ENCODE results near the gene SF3B3. TPM values are rescaled to one million over a fixed set of nuclear protein-coding genes. Genes with fewer than 3 reads are reported as not detected.

SF3B3 gene
- total and polyA plus RNA-seq, 2 donors (not counting 1 experiment from before 2014, with no cell fraction given), result 67.1 to 266 TPM

DNA sequence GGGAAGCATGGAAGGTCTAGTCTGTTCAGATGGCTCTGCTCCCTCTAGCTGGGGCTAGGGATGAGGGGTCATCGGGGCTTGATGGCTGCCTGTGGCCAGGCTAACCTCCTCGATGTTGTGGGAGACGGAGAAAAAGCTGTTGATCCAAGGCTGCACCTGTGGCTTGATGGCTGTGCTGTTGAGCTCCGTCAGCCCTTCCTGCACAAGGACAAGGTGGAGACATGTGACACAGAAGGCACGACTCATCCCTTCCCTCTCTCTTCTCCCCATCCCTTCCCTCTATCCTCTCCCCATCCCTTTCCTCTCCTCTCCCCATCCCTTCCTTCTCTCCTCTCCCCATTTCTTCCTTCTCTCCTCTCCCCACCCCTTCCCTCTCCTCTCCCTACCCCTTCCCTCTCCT is 41.0 kb upstream of the SF3B3 start:
- DNase-seq, result no peak
- Histone ChIP-seq H3K4me3 (ENCODE audit: control extremely low read depth in 1 of 5, extremely low read depth in 1 of 5, insufficient read depth in 1 of 5, low read depth in 2 of 5, low read length in 4 of 5) (no peak overlapping the region), H3K4me1 (ENCODE audit: control insufficient read depth in 2 of 2, insufficient read depth in 2 of 2, low read length in 2 of 2) (no peaks in the 10 kb centered on the region), H2AFZ (ENCODE audit: insufficient read depth, low read depth, low read length, poor library complexity, severe bottlenecking) (no peak overlapping the region), H3K9me3 (ENCODE audit: control extremely low read depth in 1 of 3, control insufficient read depth in 2 of 3, insufficient read depth in 1 of 3, low read length in 2 of 3) (no peaks in the 10 kb centered on the region), H4K20me1 (ENCODE audit: control insufficient read depth, insufficient read depth, low read length, poor library complexity, severe bottlenecking) (no peaks in the 10 kb centered on the region), H3K4me2 (replicated peaks; ENCODE audit: low read depth, low read length, poor library complexity, severe bottlenecking) (no peak overlapping the region), H3K36me3 (replicated peaks in 1 of 2; ENCODE audit: control extremely low read depth in 1 of 2, control insufficient read depth in 1 of 2, extremely low read depth in 1 of 2, insufficient read depth in 2 of 2, low read length in 1 of 2) (peaks cover 10 to 55% of the 10 kb centered on the region in 2 experiments), H3K9ac (ENCODE audit: low read length) (no peak overlapping the region), H3K27ac (ENCODE audit: low read length in 2 of 2) (no peak overlapping the region), H3K27me3 (replicated peaks in 1 of 4; ENCODE audit: control extremely low read depth in 1 of 4, control insufficient read depth in 3 of 4, insufficient read depth in 4 of 4, low read length in 3 of 4) (no peaks in the 10 kb centered on the region), H3K79me2 (ENCODE audit: control insufficient read depth, insufficient read depth, low read length) (no peaks in the 10 kb centered on the region)
- ChIA-PET CTCF (no interaction called here), POLR2A (no interaction called here)
- Mint-ChIP-seq H3K27me3 (no peaks in the 10 kb centered on the region), H3K4me3 (no peak overlapping the region), H3K9me3 (ENCODE audit: insufficient read depth) (no peaks in the 10 kb centered on the region), H3K4me1 (no peaks in the 10 kb centered on the region), H3K27ac (no peak overlapping the region)
- 97% methylated on average over 5 of the region's 5 CpGs for whole genome bisulfite sequencing (ENCODE audit: insufficient coverage)
- TF ChIP-seq CTCF (IDR thresholded peaks at IDR 0.05) (no peak), EZH2 (IDR thresholded peaks at IDR 0.05; ENCODE audit: borderline replicate concordance, insufficient read depth, low read depth, low read length, poor library complexity, severe bottlenecking) (no peak)
- ATAC-seq (ENCODE audit: low read depth), result no peak
- intact Hi-C loops (cut with micrococcal nuclease), result no loop called here

DNA sequence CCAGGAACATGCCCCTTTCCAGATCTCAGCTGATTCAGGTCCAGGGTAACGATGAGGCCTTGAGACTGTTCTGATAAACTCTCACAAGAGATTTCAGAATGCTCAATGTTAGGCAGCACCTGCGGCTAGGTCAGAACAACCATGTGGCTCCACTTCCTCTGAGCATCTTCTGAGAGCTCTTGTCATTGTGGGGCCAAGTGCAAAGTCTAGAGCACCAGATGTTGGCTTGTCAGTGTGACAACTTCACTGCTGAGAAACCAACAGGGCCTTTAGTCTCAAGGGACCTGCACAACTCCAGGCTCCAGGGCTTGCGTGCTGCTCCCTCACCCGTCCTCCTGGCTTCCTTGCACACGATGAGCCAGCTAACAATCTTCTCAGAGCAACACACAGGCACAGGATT is 40.2 kb upstream of the SF3B3 start:
- H3K27ac Mint-ChIP-seq, result no peak overlapping the region

More for the DNA sequence above, 40.2 kb upstream of the SF3B3 start:
- WGBS (ENCODE audit: insufficient coverage), result 61% methylated on average over 5 of the region's 5 CpGs
- no peak overlapping the region for H3K27ac ChIP-seq (ENCODE audit: low read length in 2 of 2)
- H2AFZ ChIP-seq (ENCODE audit: insufficient read depth, low read depth, low read length, poor library complexity, severe bottlenecking), result no peak overlapping the region
- ChIA-PET POLR2A (no interaction called here), CTCF (interaction anchor here (1.2 to 1.5 kb wide), 2 partner anchors 9 to 89 kb away, joined by 3 to 4 read pairs; no protein-coding TSS in a partner anchor)
- no peak overlapping the region for H3K4me3 Mint-ChIP-seq
- no peak for ATAC-seq (ENCODE audit: low read depth)
- H3K4me1 ChIP-seq (ENCODE audit: control insufficient read depth in 2 of 2, insufficient read depth in 2 of 2, low read length in 2 of 2), result no peaks in the 10 kb centered on the region
- TF ChIP-seq CTCF (IDR thresholded peaks at IDR 0.05) (no peak), EZH2 (IDR thresholded peaks at IDR 0.05; ENCODE audit: borderline replicate concordance, insufficient read depth, low read depth, low read length, poor library complexity, severe bottlenecking) (no peak)
- H4K20me1 ChIP-seq (ENCODE audit: control insufficient read depth, insufficient read depth, low read length, poor library complexity, severe bottlenecking), result no peaks in the 10 kb centered on the region
- H3K9me3 Mint-ChIP-seq (ENCODE audit: insufficient read depth), result no peaks in the 10 kb centered on the region
- intact Hi-C loops (cut with micrococcal nuclease), result no loop called here
- no peaks in the 10 kb centered on the region for H3K4me1 Mint-ChIP-seq
- H3K27me3 Mint-ChIP-seq, result no peaks in the 10 kb centered on the region
- no peaks in the 10 kb centered on the region for H3K79me2 ChIP-seq (ENCODE audit: control insufficient read depth, insufficient read depth, low read length)
- no peaks in the 10 kb centered on the region for H3K27me3 ChIP-seq (replicated peaks in 1 of 4; ENCODE audit: control extremely low read depth in 1 of 4, control insufficient read depth in 3 of 4, insufficient read depth in 4 of 4, low read length in 3 of 4)
- no peak for DNase-seq
- no peaks in the 10 kb centered on the region for H3K9me3 ChIP-seq (ENCODE audit: control extremely low read depth in 1 of 3, control insufficient read depth in 2 of 3, insufficient read depth in 1 of 3, low read length in 2 of 3)
- H3K4me2 ChIP-seq (replicated peaks; ENCODE audit: low read depth, low read length, poor library complexity, severe bottlenecking), result no peak overlapping the region
- H3K9ac ChIP-seq (ENCODE audit: low read length), result no peak overlapping the region
- H3K36me3 ChIP-seq (replicated peaks in 1 of 2; ENCODE audit: control extremely low read depth in 1 of 2, control insufficient read depth in 1 of 2, extremely low read depth in 1 of 2, insufficient read depth in 2 of 2, low read length in 1 of 2), result peaks cover 10 to 57% of the 10 kb centered on the region in 2 experiments
- H3K4me3 ChIP-seq (ENCODE audit: control extremely low read depth in 1 of 5, extremely low read depth in 1 of 5, insufficient read depth in 1 of 5, low read depth in 2 of 5, low read length in 4 of 5), result no peak overlapping the region
